NCI-H2107 treated with DMSO at 0.1 percent for 48 hours (cell line): ENCODE measurements around the gene RASL10B.

Experiments
- DNase-seq: peaks from one replicate; lab custom pipeline; 2025; ENCODE audit not compliant: unreplicated experiment; lab: John Stamatoyannopoulos, UW

Gene RASL10B

DNA sequence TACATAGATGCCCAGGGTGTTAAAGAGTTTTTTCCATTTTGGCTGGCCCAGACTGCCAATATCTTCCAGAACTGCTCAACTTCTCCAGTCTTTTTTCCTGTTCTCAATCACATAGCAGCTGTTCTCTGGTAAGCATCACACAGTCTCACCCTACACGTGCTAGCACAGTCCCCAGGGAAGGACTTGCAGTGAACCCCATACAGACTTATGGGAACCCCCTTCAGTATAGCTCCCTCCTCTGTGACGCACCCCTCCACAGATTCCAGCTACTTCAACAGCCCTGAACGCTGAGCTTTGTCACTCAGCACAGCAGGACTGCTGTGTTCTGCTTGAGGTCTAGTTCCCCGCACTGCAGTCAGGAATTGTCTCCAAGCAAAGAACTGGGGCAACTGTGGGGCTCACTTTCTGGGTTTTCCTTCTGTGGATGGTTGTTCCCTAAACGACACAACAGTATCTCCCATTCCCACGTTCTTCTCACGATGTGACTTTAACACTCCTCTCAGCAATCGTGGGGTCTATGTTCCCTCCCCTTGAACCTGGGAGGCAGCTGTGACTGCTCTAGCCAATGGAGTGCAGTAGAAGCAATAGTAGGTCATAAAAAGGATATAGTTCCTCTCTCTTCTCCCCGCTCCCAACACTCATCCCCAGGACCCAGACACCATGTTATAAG is 60.4 kb downstream of the RASL10B start:
- no peak for DNase-seq
